ENCODE data around the gene ADD1. TPM values are rescaled to one million over a fixed set of nuclear protein-coding genes. Genes with fewer than 3 reads are reported as not detected.
"Not testable (repeated sequence)": the region's sequence is repeated elsewhere in the genome, so short reads cannot be mapped to it uniquely, and the experiment has no call there.

The ADD1 gene
- polyA plus RNA-seq, 4 donors, result 158 to 262 (median 177) TPM

DNA sequence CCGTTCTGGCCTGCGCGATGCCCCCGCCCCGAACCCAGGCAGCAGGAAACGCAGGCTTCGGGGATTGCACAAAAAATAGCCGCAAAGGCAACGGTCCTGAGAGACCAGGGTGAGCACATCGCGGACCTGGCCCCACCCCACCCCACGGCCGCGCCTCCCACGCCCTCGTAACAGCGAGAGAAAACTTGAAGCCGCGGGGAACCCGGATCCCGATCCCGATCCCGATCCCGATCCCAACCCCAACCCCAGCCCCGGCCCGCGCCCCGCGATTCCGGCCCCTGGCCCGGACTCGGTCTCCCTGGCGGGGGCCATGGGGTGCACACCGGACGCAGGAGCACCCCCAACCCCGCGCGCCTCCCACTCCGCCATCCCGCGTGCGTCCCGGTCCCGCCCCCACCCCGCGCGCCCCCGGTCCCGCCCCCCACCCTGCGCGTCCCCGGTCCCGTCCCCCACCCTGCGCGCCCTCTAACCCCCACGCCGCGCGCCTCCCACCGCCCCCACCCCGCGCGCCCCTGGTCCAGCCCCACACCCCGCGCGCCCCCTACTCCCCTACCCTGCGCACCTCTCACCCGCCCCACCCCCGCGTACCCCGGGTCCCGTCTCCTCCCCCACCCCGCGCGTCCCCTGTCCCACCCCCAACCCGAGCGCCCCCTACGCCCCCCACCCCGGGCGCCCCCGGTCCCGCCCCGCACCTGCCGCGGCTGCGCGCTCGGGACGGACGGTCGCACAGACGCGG lies 90.6 kb downstream of the ADD1 start:
- Histone ChIP-seq H3K27ac (ENCODE audit: low read depth in 1 of 3, low read length in 2 of 3) (peak overlapping the region in 2 of 3 donors; percentile 33 to 82), H3K4me1 (ENCODE audit: control insufficient read depth in 3 of 3, insufficient read depth in 2 of 3, low read depth in 1 of 3, low read length in 2 of 3) (peaks cover 0 to 23% (median 5%) of the 10 kb centered on the region in 3 donors), H3K36me3 (ENCODE audit: control insufficient read depth in 3 of 3, insufficient read depth in 2 of 3, low read depth in 1 of 3, low read length in 3 of 3) (peaks cover 0 to 70% (median 6%) of the 10 kb centered on the region in 3 donors), H3K4me3 (ENCODE audit: low read depth in 1 of 3, low read length in 3 of 3) (peak overlapping the region; percentile 71 to 85 (median 76)), H3K9me3 (ENCODE audit: control insufficient read depth in 2 of 2, insufficient read depth in 1 of 2, low read depth in 1 of 2, low read length in 1 of 2) (no peaks in the 10 kb centered on the region), H3K27me3 (ENCODE audit: control insufficient read depth in 3 of 3, insufficient read depth in 3 of 3, low read length in 3 of 3) (no peaks in the 10 kb centered on the region)
- peak; percentile 45 to 67 for DNase-seq
- FAIRE-seq, result no peak
- WGBS, 3 donors, result 1 to 2% (median 2%) methylated on average over 41 to 87 of the region's 93 CpGs

DNA sequence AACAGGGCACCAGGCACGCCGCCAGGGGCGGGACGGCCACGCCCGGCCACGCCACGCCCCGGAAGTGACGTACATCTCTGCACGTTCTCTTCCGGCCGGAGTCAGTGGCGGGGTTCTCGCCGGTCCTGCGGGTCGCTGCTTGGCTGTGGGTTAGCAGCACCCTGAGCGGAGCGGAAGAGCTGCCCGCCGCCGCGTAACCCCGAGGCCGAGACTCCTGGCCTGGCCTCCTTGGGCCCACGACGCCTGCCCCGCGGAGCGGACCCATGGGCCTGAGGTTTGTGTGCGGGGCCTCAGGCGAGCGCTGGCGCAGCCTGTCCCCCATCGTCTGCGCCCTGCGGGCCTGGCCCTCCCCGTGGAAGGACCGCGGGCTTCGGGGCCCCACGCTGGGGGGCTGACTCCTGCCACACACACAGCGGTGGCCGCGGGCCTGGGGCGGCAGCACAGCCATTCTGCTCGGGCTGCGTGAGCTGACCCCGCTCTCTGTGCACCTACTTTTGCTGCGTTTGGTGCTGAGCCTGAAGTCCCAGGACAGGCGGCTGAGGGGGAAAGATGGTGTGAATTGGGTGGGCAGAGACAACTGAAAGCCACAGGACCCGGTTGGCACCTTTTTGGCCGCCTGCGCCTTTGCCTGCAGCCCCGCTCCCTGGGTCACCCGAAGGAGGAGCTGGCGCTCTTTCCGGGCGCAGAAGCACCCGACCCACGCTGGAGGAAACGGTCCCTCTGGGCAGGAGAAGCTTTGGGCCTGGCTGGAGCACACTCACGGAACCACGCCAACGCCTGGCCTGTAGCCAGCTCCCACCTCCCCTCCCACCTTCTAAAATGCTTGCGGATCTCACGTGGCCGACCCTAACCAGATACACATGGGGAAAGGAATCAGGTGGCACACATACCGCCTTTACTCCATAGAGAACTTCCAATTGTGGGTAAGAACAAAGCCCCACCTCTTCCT lies 91.4 kb downstream of the ADD1 start:
- no peak for FAIRE-seq
- Histone ChIP-seq H3K4me3 (ENCODE audit: low read depth in 1 of 3, low read length in 3 of 3) (peak overlapping the region; percentile 65 to 85 (median 76)), H3K9me3 (ENCODE audit: control insufficient read depth in 2 of 2, insufficient read depth in 1 of 2, low read depth in 1 of 2, low read length in 1 of 2) (no peaks in the 10 kb centered on the region), H3K27ac (ENCODE audit: low read depth in 1 of 3, low read length in 2 of 3) (peak overlapping the region; percentile 39 to 83 (median 82)), H3K27me3 (ENCODE audit: control insufficient read depth in 3 of 3, insufficient read depth in 3 of 3, low read length in 3 of 3) (no peaks in the 10 kb centered on the region), H3K36me3 (ENCODE audit: control insufficient read depth in 3 of 3, insufficient read depth in 2 of 3, low read depth in 1 of 3, low read length in 3 of 3) (peaks cover 0 to 72% (median 5%) of the 10 kb centered on the region in 3 donors), H3K4me1 (ENCODE audit: control insufficient read depth in 3 of 3, insufficient read depth in 2 of 3, low read depth in 1 of 3, low read length in 2 of 3) (peaks cover 0 to 23% (median 5%) of the 10 kb centered on the region in 3 donors)
- 0% methylated on average over 54 to 70 of the region's 70 CpGs for WGBS, 3 donors
- peak; percentile 90 to 97 for DNase-seq

DNA sequence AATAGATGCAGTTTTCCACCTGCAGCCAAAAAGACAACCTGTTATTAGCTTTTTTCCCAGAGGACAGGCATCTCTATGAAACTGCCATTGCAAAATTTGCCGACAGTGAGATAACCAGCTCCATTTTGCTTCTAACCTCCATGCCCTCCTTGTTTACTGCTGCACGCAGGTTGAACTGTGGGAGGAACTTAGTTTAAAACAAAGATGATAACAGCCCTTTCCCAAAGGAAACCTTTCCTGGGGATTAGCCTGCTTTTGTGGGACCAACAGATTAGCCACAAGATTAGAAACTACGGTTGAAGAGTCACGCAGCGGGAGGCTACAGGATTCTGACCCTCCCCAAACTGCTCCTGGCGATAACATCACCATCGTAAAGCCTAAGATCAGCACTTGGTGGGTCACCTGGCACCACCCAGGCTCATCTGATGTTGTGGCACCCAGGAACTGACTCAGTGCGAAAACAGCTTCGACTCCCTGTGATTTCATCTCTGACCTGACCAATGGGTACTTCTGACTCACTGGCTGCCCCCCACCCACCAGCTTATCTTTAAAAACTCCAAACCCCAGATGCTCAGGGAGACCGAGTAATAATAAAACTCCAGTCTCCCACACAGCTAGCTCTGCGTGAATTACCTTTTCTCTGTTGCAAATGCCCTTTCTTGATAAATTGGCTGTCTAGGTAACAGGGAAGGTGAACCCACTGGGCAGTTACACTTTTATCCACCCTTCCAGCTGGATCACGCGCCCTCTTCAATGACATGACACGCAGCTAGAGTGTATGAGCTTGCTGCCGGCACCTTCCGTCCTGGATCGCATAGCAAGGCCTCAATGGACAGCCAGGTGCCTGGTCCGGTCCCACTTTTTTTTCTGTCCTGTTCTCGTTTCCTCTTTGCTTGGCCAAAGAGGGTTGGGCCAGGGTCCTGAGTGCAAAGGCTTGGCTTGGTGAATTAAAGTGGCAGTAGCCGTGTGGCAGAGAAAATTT lies 92.4 kb downstream of the ADD1 start:
- DNase-seq (no peak), FAIRE-seq (no peak)
- H3K27me3 ChIP-seq (ENCODE audit: control insufficient read depth in 3 of 3, insufficient read depth in 3 of 3, low read length in 3 of 3), result no peaks in the 10 kb centered on the region
- no peaks in the 10 kb centered on the region for H3K9me3 ChIP-seq (ENCODE audit: control insufficient read depth in 2 of 2, insufficient read depth in 1 of 2, low read depth in 1 of 2, low read length in 1 of 2)
- peaks cover 0 to 23% (median 5%) of the 10 kb centered on the region in 3 donors for H3K4me1 ChIP-seq (ENCODE audit: control insufficient read depth in 3 of 3, insufficient read depth in 2 of 3, low read depth in 1 of 3, low read length in 2 of 3)
- peak overlapping the region in 1 of 3 donors; percentile 82 for H3K27ac ChIP-seq (ENCODE audit: low read depth in 1 of 3, low read length in 2 of 3)
- H3K4me3 ChIP-seq (ENCODE audit: low read depth in 1 of 3, low read length in 3 of 3), result peak overlapping the region in 2 of 3 donors; percentile 65 to 76
- H3K36me3 ChIP-seq (ENCODE audit: control insufficient read depth in 3 of 3, insufficient read depth in 2 of 3, low read depth in 1 of 3, low read length in 3 of 3), result peaks cover 2 to 72% (median 3%) of the 10 kb centered on the region in 3 donors
- WGBS, 3 donors, result 57 to 66% (median 65%) methylated on average over 20 of the region's 20 CpGs

DNA sequence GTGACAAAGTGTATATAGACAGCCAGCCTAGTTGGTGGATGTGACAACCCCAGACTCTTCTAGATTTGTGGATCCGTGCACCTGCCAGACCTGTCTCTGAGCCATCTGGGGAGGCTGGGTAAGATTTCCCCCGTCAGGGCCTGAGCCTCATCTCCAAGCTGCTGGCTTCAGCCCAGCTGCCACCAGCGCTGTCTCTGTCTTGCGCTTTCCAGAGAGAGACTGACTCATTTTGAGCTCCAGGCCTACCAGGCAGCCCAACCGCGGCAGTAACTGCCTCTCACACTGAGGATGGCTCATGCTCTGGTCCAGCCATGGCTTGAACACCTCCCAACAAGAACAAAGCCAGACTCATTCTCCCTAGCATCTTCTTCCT lies 93.1 kb downstream of the ADD1 start:
- DNase-seq, result no peak
- WGBS, 3 donors, result 59 to 71% (median 62%) methylated on average over 6 of the region's 6 CpGs
- FAIRE-seq, result no peak
- H3K27ac ChIP-seq (ENCODE audit: low read depth in 1 of 3, low read length in 2 of 3), result no peak overlapping the region
- no peaks in the 10 kb centered on the region for H3K27me3 ChIP-seq (ENCODE audit: control insufficient read depth in 3 of 3, insufficient read depth in 3 of 3, low read length in 3 of 3)
- peaks cover 2 to 72% (median 3%) of the 10 kb centered on the region in 3 donors for H3K36me3 ChIP-seq (ENCODE audit: control insufficient read depth in 3 of 3, insufficient read depth in 2 of 3, low read depth in 1 of 3, low read length in 3 of 3)
- H3K4me1 ChIP-seq (ENCODE audit: control insufficient read depth in 3 of 3, insufficient read depth in 2 of 3, low read depth in 1 of 3, low read length in 2 of 3), result peaks cover 0 to 23% (median 5%) of the 10 kb centered on the region in 3 donors
- H3K4me3 ChIP-seq (ENCODE audit: low read depth in 1 of 3, low read length in 3 of 3), result no peak overlapping the region
- H3K9me3 ChIP-seq (ENCODE audit: control insufficient read depth in 2 of 2, insufficient read depth in 1 of 2, low read depth in 1 of 2, low read length in 1 of 2), result no peaks in the 10 kb centered on the region

DNA sequence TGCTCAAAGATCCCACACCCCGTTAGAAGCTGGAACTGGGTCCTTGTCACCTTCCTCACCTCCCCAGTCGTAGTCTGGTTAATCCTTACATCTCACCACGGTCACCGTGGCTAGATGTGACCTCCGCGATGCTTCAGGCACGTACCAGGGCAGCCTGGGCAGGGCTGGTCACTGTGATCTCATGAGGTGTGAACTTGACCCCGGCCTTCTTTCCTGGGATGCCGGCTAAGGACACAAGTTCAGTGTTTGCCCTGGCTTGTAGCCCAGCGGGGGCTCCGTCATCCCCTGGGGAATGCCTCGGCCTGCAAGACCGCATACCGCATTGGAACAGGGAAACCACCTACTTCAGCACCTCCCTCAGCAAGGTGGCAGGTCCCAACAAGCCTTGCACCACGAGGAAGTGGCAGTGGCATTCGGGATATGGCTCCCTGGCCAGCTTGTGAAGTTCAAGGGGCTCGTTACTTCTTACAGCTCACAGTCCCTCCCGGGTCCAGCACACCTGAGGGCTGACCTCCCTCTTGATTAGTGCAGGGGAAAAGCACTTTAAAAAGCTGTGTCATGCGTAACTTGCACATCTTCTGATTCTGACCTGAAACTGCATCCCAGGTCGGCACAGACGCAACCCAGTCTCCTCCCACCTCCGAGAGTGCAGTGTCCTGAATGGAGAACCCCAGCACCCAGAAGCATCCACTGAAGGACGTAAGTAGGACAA lies 93.7 kb downstream of the ADD1 start:
- H3K27ac ChIP-seq (ENCODE audit: low read depth in 1 of 3, low read length in 2 of 3), result no peak overlapping the region
- H3K4me1 ChIP-seq (ENCODE audit: control insufficient read depth in 3 of 3, insufficient read depth in 2 of 3, low read depth in 1 of 3, low read length in 2 of 3), result peaks cover 0 to 22% (median 5%) of the 10 kb centered on the region in 3 donors
- 68 to 77% (median 75%) methylated on average over 23 of the region's 23 CpGs for WGBS, 3 donors
- peaks cover 2 to 72% (median 3%) of the 10 kb centered on the region in 3 donors for H3K36me3 ChIP-seq (ENCODE audit: control insufficient read depth in 3 of 3, insufficient read depth in 2 of 3, low read depth in 1 of 3, low read length in 3 of 3)
- H3K9me3 ChIP-seq (ENCODE audit: control insufficient read depth in 2 of 2, insufficient read depth in 1 of 2, low read depth in 1 of 2, low read length in 1 of 2), result no peaks in the 10 kb centered on the region
- FAIRE-seq (no peak), DNase-seq (no peak)
- H3K27me3 ChIP-seq (ENCODE audit: control insufficient read depth in 3 of 3, insufficient read depth in 3 of 3, low read length in 3 of 3), result no peaks in the 10 kb centered on the region
- H3K4me3 ChIP-seq (ENCODE audit: low read depth in 1 of 3, low read length in 3 of 3), result no peak overlapping the region

DNA sequence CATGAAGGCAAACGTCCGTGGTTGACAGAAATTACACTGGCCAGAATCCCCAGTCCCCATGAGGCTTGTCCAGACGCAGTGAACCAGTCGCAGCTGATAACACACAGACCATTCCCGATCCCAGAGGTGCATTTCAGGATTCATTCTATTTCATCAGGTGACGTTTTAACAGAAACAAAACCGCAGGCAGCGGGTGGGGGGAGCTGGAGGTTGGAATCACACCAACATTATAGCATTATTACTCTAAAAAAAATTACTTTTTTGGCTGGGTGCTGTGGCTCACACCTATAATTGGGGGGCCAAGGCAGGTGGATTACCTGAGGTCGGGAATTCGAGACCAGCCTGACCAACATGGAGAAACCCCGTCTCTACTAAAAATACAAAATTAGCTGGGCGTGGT lies 94.3 kb downstream of the ADD1 start:
- FAIRE-seq (no peak), DNase-seq (no peak)
- Histone ChIP-seq H3K36me3 (ENCODE audit: control insufficient read depth in 3 of 3, insufficient read depth in 2 of 3, low read depth in 1 of 3, low read length in 3 of 3) (peaks cover 2 to 72% (median 3%) of the 10 kb centered on the region in 3 donors), H3K9me3 (ENCODE audit: control insufficient read depth in 2 of 2, insufficient read depth in 1 of 2, low read depth in 1 of 2, low read length in 1 of 2) (no peaks in the 10 kb centered on the region), H3K27ac (ENCODE audit: low read depth in 1 of 3, low read length in 2 of 3) (no peak overlapping the region), H3K27me3 (ENCODE audit: control insufficient read depth in 3 of 3, insufficient read depth in 3 of 3, low read length in 3 of 3) (no peaks in the 10 kb centered on the region), H3K4me3 (ENCODE audit: low read depth in 1 of 3, low read length in 3 of 3) (no peak overlapping the region), H3K4me1 (ENCODE audit: control insufficient read depth in 3 of 3, insufficient read depth in 2 of 3, low read depth in 1 of 3, low read length in 2 of 3) (peaks cover 0 to 16% (median 5%) of the 10 kb centered on the region in 3 donors)
- WGBS, 3 donors, result 83 to 84% (median 83%) methylated on average over 10 to 12 of the region's 12 CpGs

DNA sequence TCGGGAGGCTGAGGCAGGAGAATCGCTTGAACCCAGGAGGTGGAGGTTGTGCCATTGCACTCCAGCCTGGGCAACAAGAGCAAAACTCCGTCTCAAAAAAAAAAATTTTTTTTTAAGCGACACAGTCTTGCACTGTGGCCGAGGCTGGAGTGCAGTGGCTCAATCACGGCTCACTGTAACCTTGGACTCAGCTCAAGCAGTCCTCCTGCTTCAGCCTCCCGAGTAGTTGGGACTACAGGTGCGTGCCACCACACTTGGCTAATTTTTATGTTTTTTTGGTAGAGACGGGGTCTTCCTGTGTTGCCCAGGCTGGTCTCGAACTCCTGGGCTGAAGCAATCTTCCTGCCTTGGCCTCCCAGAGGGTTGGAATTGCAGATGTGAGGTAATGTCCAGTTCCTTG lies 94.8 kb downstream of the ADD1 start:
- not testable (repeated sequence) for H3K27me3 ChIP-seq (ENCODE audit: control insufficient read depth in 3 of 3, insufficient read depth in 3 of 3, low read length in 3 of 3); H3K4me3 ChIP-seq (ENCODE audit: low read depth in 1 of 3, low read length in 3 of 3); H3K9me3 ChIP-seq (ENCODE audit: control insufficient read depth in 2 of 2, insufficient read depth in 1 of 2, low read depth in 1 of 2, low read length in 1 of 2); FAIRE-seq; DNase-seq; H3K27ac ChIP-seq (ENCODE audit: low read depth in 1 of 3, low read length in 2 of 3)
- H3K36me3 ChIP-seq (ENCODE audit: control insufficient read depth in 3 of 3, insufficient read depth in 2 of 3, low read depth in 1 of 3, low read length in 3 of 3), result peaks cover 2 to 72% (median 3%) of the 10 kb centered on the region in 3 donors
- WGBS, 3 donors, result 90 to 95% (median 92%) methylated on average over 9 to 10 of the region's 10 CpGs
- H3K4me1 ChIP-seq (ENCODE audit: control insufficient read depth in 3 of 3, insufficient read depth in 2 of 3, low read depth in 1 of 3, low read length in 2 of 3), result peaks cover 0 to 11% (median 4%) of the 10 kb centered on the region in 3 donors
